ENCODE data around the gene CSRP3.
"Not testable (repeated sequence)": the region's sequence is repeated elsewhere in the genome, so short reads cannot be mapped to it uniquely, and the experiment has no call there.

CSRP3 gene

DNA sequence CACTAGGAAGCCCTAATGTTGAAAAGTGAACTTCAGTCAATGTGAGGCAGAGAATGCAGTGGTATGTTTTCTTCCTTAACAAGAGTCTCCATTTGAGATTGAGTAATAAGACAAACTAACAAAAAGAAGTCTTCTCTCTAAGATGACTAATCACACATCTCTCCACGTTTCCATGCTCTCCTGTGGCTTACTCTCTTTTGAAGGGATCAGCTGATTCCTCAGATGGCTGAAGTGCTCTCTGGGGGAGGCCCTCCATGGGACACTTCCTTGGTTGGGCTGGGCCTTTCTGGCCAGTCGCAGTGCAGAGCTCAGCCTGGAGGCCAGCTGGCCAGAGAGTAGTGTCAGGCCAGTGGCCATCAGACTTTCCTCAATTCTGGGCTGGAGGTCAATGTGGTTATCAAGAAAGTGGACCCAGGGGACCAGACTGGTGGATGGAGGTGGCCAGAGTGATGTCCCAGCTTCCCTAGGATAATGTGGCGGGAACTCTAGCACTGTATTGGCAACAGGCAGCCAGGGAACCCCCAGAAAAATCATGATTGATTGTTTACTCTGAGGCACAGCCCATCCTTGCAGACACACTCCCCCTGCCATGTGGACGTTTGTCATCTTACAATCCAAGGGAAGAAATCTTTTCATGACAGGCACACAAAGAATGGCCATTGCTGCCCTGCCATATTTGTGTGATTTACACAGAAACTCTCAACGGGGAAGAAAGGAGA lies 14.5 kb downstream of the CSRP3 start:
- DNase-seq (ENCODE audit: low read depth in 3 of 3, low spot score in 1 of 3), result no peak

DNA sequence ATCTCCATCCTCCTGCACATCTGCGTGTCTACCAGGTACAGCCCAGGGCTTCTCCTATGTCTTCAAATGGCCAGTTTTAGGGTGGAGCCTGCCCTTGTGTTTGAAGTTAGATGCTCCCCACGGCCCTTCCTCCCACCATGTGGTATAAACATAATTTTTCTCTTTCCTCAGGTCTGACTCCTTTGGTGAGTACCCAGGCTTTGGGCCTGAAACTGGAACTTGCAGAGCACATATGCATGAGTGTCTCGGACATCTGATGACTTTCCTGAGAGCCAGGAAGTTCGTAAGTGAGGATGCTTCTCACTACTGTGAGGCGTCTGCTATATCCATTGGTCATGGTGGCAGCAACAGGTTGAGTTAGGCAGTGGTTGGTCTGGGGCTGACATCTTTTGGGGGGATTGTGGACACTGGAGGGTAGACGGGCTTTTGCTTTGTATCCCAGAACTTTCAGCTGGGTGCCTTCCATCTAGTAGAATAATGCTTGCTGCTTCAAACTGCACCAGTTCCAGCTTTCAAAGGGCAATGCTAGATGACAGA lies 16.2 kb downstream of the CSRP3 start:
- no peak for DNase-seq (ENCODE audit: low read depth in 3 of 3, low spot score in 1 of 3)

DNA sequence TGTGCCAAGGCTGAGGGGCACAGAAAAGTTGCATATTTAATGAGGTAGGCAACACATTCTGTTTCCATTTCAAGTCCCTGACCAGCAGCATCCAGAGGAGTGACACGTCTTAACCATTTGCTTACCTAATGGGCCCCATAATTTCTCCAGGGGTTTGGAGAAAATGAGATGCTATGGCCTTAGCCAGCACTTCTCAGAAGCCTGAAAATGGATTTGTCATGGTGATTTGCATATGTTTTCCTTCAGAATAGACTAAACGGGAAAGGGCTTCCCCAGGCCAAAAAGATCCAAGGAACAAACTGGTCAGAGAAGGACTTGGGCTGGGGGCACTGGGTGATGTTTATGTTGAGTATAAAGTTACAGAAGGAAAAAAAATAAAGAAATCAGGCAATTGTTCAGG lies 16.7 kb downstream of the CSRP3 start:
- DNase-seq (ENCODE audit: low read depth in 3 of 3, low spot score in 1 of 3), result no peak

DNA sequence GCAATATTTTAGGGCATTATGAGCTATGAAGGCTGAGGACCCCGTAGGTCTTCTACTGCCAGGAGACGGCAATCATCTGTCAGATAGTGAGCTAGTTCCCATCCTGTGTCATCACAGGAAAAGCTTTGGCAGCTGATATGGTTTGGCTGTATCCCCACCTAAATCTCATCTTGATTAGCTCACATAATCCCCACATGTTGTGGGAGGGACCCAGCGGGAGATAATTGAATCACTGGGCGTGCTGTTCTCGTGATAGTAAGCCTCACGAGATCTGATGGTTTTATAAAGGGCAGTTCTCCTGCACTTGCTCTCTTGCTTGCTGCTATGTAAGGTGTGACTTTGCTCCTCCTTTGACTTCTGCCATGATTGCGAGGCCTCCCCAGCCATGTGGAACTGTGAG lies 18.1 kb downstream of the CSRP3 start:
- DNase-seq (ENCODE audit: low read depth in 3 of 3, low spot score in 1 of 3), result no peak

DNA sequence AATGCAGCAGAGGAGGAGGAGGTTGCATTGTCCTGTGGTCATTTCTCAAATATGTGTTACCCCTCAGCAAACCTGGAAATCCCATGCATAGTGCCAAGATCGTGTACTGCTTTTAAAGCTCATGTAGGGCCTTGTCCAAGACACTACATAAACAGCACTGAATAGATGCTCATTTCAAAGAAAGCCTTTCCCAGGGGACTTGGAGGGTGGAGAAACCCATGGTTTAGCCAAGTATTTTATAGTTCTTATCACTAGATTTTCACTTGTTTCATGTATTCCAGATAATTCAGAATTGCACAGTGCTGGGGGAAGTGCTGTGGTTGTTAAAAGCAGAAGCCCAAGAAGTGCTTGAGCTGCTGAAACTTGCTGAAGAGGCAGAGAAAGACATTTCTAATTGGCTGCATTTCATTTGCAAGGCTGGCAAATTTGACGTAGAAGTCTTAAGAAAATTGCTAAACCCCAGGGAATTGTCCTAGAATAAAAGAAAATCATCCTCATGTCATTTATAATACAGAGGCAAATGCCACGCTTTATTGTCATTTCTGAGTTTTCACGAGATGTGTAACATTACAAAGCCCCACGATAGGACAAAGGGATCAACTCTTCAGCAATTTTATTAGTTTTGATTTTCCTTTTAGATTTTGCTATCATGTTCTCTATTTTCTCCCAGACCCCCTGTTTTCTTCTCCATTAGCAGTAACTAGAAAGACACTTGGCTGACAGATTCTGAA lies 20.1 kb downstream of the CSRP3 start:
- DNase-seq (ENCODE audit: low read depth in 3 of 3, low spot score in 1 of 3), result no peak

DNA sequence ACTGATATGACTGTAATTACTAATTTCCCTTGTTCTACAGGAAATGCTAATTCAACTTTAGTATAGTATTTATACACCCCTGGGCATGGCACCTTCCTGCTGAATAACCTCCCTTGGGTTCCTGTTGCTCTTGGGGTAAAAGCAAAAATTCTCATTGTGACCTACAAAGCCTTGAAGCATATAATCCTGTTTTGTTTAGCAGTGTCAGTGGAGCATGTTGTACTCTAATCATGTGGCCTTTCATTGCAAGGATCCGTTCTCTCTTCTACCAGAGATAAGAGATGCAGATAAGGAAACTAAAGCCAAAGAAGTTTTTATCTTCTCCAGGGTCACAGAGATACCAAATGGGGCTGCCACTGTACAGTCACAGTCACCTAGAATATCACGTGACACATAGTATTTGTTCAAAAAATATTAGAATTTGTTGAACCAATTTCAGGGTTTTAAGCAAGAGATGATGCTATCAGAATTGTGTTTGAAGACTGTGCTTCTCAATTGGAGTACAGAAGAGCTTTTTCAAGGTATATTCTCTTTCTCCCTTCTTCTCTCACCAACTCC lies 25.1 kb downstream of the CSRP3 start:
- no peak for DNase-seq (ENCODE audit: low read depth in 3 of 3, low spot score in 1 of 3)

DNA sequence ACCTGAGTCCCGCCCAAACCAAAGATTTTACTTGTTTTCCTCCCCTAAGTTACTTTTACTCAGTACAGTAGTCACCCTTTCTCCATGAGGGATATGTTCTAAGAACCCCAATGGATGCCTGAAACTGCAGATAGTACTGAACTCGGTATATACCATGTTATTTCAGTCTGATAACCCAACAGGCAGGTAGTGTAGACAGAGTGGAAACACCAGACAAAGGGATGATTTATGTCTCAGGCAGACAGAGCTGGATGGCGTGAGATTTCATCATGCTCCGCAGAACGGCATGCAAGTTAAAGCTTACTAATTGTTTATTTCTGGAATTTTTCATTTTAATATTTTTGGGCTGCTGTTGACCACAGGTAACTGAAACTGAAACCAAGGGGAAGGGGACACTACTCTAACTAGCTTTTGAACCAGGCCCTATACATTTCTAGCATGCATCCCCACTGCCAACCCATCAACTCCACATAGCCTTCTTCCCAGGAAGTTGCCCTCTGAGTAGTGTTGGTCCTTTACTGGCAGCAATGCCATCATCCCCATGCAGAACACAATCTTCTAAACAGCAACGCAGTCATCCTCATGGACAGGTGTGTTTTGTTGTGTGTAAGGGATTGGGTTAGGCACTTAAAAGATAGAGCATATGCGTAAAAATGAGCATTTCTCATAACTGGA lies 27.7 kb downstream of the CSRP3 start:
- DNase-seq (ENCODE audit: low read depth in 3 of 3, low spot score in 1 of 3), result no peak

DNA sequence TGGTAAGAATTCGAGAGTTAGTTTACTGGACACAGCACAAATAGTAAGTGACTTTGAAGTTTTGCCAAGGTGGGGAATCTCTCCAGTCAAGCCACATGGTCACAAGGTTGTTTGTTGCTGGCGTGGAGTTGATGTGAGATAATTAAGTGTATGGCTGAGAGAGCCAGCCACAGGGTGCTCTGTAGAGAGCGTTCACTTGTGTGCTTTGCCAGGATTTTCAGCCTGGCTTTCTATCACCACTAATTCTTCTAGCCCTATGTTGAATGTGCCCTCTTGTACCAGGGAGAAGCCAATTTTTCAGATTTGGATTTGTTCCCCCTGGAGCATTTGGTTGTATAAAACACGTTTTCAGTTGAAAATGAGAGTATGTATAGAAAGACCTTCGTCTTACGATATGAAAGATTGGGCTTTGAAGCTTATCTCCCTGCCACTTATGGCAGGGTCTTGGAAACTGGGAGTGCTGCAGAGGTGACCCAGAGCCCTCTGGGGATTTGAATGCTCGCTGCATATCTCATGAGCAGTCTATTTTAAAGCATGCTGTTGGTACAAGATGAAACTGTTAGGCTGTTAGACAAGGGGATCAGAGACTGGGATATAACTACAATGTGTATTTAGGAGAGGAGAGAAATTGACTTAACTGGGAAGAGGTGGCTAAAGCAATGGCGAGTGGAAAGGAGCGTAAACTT lies 28.6 kb downstream of the CSRP3 start:
- no peak for DNase-seq (ENCODE audit: low read depth in 3 of 3, low spot score in 1 of 3)

DNA sequence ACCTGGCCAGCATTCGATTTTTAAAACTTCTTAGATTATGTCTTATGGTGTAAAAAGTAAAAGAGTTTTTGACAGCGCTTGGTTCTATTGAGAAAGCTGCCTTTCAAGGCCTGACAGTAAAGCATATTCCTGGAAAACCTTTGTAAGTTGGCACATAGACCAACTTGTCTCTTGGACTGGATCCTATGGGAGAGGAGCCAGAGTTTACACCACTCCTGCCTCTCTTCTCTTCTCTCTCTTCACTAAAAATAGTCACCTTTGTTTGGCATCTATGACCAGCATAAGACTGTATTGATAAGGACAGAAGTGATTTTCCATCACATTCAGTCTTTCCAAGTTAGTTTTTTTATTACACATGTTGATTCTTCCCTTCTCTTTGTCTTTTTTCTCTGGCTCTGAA lies 33.7 kb downstream of the CSRP3 start:
- DNase-seq (ENCODE audit: low read depth in 3 of 3, low spot score in 1 of 3), result no peak

DNA sequence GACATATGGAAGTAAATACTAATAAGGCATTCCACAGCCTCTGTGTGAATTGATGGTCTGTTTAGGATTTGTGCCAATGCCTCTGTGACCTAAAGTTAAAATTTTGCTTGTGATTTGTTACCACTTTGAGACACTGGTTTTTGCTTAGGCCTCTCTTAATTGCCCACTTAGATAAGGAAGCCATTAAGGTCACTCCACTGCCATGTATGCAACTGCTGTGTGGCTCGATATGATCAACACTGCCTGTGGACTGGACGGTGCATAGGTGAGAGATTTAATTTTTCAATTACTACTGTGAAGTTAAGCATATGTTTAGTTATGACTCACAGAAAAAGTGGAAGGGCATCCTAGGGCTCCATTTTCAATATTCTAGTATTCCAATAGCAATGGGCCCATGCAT lies 36.9 kb downstream of the CSRP3 start:
- DNase-seq (ENCODE audit: low read depth in 3 of 3, low spot score in 1 of 3), result no peak

DNA sequence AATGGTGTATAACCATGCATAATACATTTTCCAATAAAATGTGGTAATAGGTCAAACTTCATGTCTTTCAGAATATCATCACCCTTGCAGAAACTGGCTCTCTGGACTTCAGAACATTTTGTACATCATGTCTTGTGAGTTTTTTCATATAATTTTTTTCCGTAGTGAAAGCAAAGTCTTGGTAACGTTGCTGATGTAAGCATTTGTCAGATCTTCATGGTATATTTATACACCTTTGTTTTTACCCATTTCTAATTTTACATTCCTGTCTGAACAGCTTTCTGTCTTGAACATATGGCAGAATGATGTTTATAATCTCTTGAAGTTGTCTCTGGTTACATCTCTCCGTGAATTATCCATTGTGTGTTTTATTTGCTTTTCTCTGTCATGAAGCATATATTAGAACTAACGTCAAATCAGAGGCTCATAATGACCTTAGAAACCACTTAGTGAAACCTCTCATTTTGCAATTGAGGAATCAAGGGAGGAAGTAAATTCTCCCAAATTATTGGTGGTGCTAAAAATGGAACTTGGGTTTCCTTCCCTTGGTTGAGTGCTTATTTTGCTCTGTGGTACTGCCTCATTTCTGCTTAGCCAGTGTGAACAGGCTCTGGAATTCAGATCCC lies 37.4 kb downstream of the CSRP3 start:
- no peak for DNase-seq (ENCODE audit: low read depth in 3 of 3, low spot score in 1 of 3)

DNA sequence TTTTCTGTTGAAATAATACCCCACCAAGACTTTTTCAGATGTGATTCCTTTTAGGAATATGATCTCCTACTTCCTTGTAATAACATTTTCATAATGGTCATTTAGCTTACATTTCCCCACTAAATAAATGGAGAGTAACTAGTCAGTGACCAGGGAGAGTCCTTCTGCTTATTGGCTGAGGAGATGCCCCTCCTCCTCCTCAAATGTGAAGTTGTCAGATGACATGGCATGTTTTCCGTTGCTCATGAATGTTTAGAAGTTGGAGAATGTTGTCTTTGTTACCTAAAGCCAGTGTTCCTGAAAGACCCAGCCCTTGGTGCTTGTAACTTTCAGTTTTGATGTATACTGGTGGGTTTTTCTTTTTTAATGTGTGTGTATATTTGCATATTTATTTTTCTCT lies 38.2 kb downstream of the CSRP3 start:
- no peak for DNase-seq (ENCODE audit: low read depth in 3 of 3, low spot score in 1 of 3)

DNA sequence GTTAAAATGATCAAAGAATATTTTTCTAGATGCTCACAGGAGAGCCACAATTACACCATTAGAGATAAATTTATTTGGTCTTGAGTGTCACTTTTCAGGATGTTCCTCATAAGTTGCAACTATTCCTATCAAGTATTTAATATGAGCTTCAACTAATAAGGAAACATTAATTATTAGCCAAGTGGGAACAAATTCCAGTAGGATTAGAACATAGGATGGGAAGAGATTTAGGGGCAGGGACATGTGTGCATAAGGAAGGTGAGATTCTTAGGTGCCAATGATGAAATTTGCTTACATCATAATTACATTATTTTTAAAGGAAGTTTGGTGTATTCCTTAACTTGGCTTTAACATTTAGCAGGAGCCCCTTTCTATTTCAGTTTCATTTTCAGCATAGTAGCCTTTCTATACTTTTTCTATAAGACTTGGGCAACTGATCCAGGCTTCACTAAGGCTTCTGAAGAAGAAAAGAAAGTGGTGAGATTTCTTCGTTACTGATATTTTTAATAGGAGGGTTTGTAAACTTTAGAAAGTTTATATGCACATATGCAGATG lies 38.8 kb downstream of the CSRP3 start:
- no peak for DNase-seq (ENCODE audit: low read depth in 3 of 3, low spot score in 1 of 3)

DNA sequence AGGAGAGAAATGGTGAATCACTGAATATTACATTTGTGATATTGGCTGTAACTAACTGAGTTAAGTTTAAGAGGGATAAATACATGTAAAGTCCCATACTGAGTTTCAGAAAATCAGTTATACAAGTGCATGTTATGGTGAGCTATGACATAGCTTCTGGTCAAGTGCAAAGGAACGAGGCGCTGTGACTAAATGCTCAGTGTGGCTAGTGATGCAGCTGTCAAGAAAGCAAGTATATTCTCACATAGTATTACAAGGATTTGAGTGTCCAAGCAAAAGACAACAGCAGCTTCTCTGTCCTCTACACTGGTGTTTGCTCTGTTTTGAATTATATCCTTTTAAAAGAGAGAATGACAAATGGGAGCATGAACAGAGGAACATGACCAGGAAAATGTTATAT lies 40.1 kb downstream of the CSRP3 start:
- DNase-seq (ENCODE audit: low read depth in 3 of 3, low spot score in 1 of 3), result no peak

DNA sequence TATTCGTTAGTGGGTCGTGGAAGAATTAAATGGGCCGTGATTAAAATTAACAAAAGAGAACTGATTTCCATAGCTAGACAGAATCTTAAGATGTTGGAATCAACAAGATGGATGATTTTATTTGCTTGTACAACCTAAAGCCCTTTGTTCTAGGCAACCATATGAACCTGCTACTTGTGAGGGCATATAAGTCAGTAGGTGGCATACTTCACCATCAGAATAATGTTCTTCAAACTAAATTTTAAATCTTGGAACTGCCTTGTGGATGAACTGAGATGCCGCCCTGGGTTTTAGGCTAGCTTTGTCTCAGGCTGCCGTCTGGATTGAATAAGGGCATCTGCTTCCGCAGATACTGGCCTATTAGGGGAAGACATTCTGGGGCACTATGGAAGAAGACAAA lies 40.9 kb downstream of the CSRP3 start:
- no peak for DNase-seq (ENCODE audit: low read depth in 3 of 3, low spot score in 1 of 3)

DNA sequence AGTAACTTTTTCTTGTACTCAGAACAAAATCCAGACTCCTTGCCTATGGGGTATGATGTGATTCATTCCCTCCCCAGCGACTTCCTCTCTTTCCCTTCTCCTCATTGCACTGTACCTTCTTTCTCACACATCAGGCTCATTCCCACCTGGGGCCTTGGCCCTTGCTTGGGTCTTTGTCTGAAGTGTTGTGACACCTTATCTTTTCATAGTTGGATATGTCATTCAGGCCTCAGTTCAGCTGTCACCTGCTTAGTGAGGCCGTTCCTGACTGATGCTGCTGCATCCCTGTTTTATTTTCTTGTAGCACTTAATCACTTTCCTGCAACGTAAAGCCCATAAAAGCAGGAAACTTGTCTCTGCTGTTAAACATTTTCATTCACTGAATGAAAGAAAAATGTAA lies 44.9 kb downstream of the CSRP3 start:
- no peak for DNase-seq (ENCODE audit: low read depth in 3 of 3, low spot score in 1 of 3)

DNA sequence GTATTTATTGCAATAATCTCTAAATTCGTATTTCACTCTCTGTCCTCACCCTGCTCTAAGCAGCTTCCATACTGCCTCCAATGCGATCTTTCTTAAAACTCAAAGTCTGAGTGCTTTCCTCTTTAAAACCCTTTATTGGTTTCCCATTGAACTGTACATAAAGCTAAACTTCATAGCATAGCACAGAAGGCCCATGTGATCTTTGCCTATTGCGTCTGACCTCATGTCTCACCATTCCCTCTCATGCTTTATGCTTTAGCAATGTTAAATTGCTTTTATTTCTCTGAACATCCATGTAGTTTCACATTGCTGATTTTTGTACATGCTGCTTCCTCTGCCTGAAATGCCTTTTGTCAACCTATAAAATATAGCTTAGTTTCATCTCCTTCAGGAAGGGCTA lies 56.5 kb downstream of the CSRP3 start:
- DNase-seq (ENCODE audit: low read depth in 3 of 3, low spot score in 1 of 3), result no peak

DNA sequence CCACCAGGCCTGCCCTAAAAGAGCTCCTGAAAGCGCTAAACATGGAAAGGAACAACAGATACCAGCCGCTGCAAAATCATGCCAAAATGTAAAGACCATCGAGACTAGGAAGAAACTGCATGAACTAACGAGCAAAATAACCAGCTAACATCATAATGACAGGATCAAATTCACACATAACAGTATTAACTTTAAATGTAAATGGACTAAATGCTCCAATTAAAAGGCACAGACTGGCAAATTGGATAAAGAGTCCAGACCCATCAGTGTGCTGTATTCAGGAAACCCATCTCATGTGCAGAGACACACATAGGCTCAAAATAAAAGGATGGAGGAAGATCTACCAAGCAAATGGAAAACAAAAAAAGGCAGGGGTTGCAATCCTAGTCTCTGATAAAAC lies 64.9 kb downstream of the CSRP3 start:
- DNase-seq (ENCODE audit: low read depth in 3 of 3, low spot score in 1 of 3), result not testable (repeated sequence)

DNA sequence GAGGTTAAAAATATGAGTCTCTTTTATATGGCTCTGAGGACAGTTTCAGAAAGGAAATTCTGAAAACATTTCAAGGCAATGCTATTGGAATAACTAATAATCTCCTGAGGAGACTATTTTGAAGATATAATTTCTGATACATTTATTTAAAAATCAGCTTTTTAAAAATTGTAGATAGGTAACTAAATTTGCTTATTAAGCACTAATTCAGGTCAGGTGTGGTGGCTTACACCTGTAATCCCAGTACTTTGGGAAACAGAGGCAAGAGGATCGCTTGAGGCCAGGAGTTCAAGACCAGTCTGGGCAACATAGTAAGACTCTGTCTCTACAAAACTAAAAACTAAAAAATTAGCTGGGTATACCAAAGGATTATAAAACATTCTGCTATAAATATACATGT lies 67.8 kb downstream of the CSRP3 start:
- DNase-seq (ENCODE audit: low read depth in 3 of 3, low spot score in 1 of 3), result no peak
